ENCODE results near the gene MGA.

DNA sequence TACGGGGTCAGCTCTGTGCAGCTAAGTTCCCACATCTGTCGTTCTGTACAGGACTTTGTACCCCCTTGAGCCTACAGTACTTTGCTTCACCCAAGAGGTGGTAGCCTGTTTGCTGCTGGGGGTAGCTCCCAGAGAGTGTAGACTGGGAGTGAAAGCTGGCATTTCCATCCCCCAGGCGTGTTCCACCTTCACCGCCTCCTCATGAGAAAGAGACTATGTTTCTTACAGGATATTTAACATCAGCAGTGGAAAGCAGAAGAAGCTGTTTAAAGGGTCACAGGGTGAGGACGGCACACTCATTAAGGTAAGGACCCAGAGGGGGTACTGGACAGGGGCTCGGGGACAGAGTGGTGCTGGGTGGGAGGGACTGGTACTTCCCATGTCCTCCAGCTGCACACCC lies 157.6 kb downstream of the MGA start:
- TF ChIP-seq, protein P1, sequence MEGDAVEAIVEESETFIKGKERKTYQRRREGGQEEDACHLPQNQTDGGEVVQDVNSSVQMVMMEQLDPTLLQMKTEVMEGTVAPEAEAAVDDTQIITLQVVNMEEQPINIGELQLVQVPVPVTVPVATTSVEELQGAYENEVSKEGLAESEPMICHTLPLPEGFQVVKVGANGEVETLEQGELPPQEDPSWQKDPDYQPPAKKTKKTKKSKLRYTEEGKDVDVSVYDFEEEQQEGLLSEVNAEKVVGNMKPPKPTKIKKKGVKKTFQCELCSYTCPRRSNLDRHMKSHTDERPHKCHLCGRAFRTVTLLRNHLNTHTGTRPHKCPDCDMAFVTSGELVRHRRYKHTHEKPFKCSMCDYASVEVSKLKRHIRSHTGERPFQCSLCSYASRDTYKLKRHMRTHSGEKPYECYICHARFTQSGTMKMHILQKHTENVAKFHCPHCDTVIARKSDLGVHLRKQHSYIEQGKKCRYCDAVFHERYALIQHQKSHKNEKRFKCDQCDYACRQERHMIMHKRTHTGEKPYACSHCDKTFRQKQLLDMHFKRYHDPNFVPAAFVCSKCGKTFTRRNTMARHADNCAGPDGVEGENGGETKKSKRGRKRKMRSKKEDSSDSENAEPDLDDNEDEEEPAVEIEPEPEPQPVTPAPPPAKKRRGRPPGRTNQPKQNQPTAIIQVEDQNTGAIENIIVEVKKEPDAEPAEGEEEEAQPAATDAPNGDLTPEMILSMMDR (IDR thresholded peaks at IDR 0.05; ENCODE audit: control extremely low read depth in 1 of 3, insufficient read depth in 1 of 3, low read depth in 1 of 3, low read length in 3 of 3), result no peak
- TF ChIP-seq EP300 (IDR thresholded peaks at IDR 0.05; ENCODE audit: borderline replicate concordance in 1 of 2, low read depth in 2 of 2, low read length in 2 of 2), result no peak
- TF ChIP-seq POLR2A (IDR thresholded peaks at IDR 0.05; ENCODE audit: control extremely low read depth in 1 of 2, low read depth in 2 of 2, low read length in 2 of 2), result no peak

Data from H1 (cell line).